H1 (cell line): Measurements from ENCODE around the gene VPS37D. TPM values are rescaled to one million over a fixed set of nuclear protein-coding genes. Genes with fewer than 3 reads are reported as not detected.

Experiments
- CTCF ChIA-PET: fragments of 300-600 bp; sonication (Branson Sonifier 250); formaldehyde crosslinking; loops from one replicate; lab custom pipeline; 2021; ENCODE audit not compliant: partially characterized antibody; lab: Charles Lee
- POLR2A ChIA-PET: fragments of 300-600 bp; sonication (Branson Sonifier 250); formaldehyde crosslinking; loops from one replicate; lab custom pipeline; 2021; ENCODE audit warnings: inconsistent platforms; ENCODE audit not compliant: partially characterized antibody; lab: Charles Lee
- DNase-seq, 2 experiments: peaks; one replicate each; pipeline versions ENCODE4 v3.0.0 to v3.0.0-alpha.2; 2010 to 2022; ENCODE audit warnings: low spot score in 2 of 2, low read depth in 1 of 2, mixed read lengths in 1 of 2
- FAIRE-seq: peaks from 2 replicates; lab custom pipeline; 2011; peaks lifted over from hg19 to GRCh38; lab: Jason Lieb, UNC
- H2AFZ ChIP-seq: 2 replicates; pipeline ENCODE4 v1.8.1; 2012; ENCODE audit warnings: low read length, inconsistent platforms
- H2AK5ac ChIP-seq: 2 replicates; pipeline ENCODE4 v1.6.1; 2013; ENCODE audit warnings: low read depth, low read length
- H2BK120ac ChIP-seq: replicated peaks from 2 replicates; pipeline ENCODE3; 2013; ENCODE audit warnings: low read depth, low read length, inconsistent platforms
- H2BK12ac ChIP-seq: 2 replicates; pipeline ENCODE4 v1.6.1; 2013; ENCODE audit warnings: low read depth, low read length
- H2BK15ac ChIP-seq: 2 replicates; pipeline ENCODE4 v1.6.1; 2013; ENCODE audit warnings: low read length
- H2BK20ac ChIP-seq: 2 replicates; pipeline ENCODE4 v1.6.1; 2013; ENCODE audit warnings: low read length
- H2BK5ac ChIP-seq: 2 replicates; pipeline ENCODE4 v1.6.1; 2013; ENCODE audit warnings: low read depth, low read length
- H3K14ac ChIP-seq: 2 replicates; pipeline ENCODE4 v1.6.1; 2013; ENCODE audit warnings: inconsistent platforms; ENCODE audit not compliant: insufficient read length
- H3K18ac ChIP-seq: 2 replicates; pipeline ENCODE4 v1.6.1; 2013; ENCODE audit warnings: low read length; ENCODE audit errors: extremely low read depth
- H3K23ac ChIP-seq: 2 replicates; pipeline ENCODE4 v1.6.1; 2013; ENCODE audit warnings: inconsistent platforms; ENCODE audit not compliant: insufficient read length
- H3K23me2 ChIP-seq: 2 replicates; pipeline ENCODE4 v1.6.1; 2013; ENCODE audit warnings: low read depth, low read length
- H3K27ac ChIP-seq: 2 replicates; pipeline ENCODE4 v1.6.1; 2011; ENCODE audit warnings: low read depth, low read length, inconsistent platforms
- H3K27me3 ChIP-seq, 4 experiments: replicated peaks in 1 of 4; 1 replicate in 1 of 4; 2 replicates in 3 of 4; pipeline versions ENCODE4 v1.6.1 to v1.8.1; 2011 to 2013; ENCODE audit warnings: low read length in 3 of 4, mild to moderate bottlenecking in 3 of 4, inconsistent platforms in 2 of 4, mixed read lengths in 2 of 4, moderate library complexity in 1 of 4; ENCODE audit not compliant: control insufficient read depth in 3 of 4, insufficient read depth in 3 of 4; ENCODE audit errors: extremely low read depth in 1 of 4
- H3K36me3 ChIP-seq, 4 experiments: 2 replicates each; pipeline versions ENCODE4 v1.6.1 to v1.8.1; 2011 to 2013; ENCODE audit warnings: mild to moderate bottlenecking in 4 of 4, low read length in 3 of 4, moderate library complexity in 2 of 4, control low read depth in 1 of 4, inconsistent platforms in 1 of 4; ENCODE audit not compliant: insufficient read depth in 4 of 4, control insufficient read depth in 2 of 4
- H3K4ac ChIP-seq: replicated peaks from 2 replicates; pipeline ENCODE3; 2013; ENCODE audit warnings: low read length, low read depth, mixed read lengths, inconsistent platforms; ENCODE audit not compliant: insufficient read length
- H3K4me1 ChIP-seq, 4 experiments: replicated peaks in 1 of 4; 1 replicate in 1 of 4; 2 replicates in 3 of 4; pipeline versions ENCODE4 v1.6.1 to v1.8.1; 2011 to 2013; ENCODE audit warnings: low read length in 3 of 4, inconsistent platforms in 2 of 4, mixed read lengths in 1 of 4; ENCODE audit not compliant: insufficient read depth in 4 of 4, control insufficient read depth in 3 of 4
- H3K4me2 ChIP-seq, 2 experiments: 2 replicates each; pipeline versions ENCODE4 v1.6.1 to v1.8.1; 2011 to 2013; ENCODE audit warnings: low read depth in 2 of 2, low read length in 2 of 2, control low read depth in 1 of 2, inconsistent platforms in 1 of 2, mild to moderate bottlenecking in 1 of 2; ENCODE audit not compliant: insufficient read depth in 1 of 2
- H3K4me3 ChIP-seq, 4 experiments: fragments of 200-600, 300-600 bp in 1 of 4; sonication (generic), shearing (Covaris generic), sonication (Bioruptor Twin) in 1 of 4; 2 replicates each; pipeline versions ENCODE4 v1.5.1 to v1.8.1; 2011 to 2016; ENCODE audit warnings: low read length in 4 of 4, low read depth in 3 of 4, control low read depth in 2 of 4, inconsistent platforms in 2 of 4, mild to moderate bottlenecking in 2 of 4, mixed read lengths in 1 of 4, moderate library complexity in 1 of 4; ENCODE audit not compliant: insufficient read depth in 2 of 4; ENCODE audit errors: extremely low read depth in 1 of 4
- H3K56ac ChIP-seq: replicated peaks from 2 replicates; pipeline ENCODE3; 2013; ENCODE audit warnings: low read depth, mild to moderate bottlenecking, mixed read lengths, low read length, inconsistent platforms; ENCODE audit not compliant: insufficient read length
- H3K79me1 ChIP-seq: 2 replicates; pipeline ENCODE4 v1.6.1; 2013; ENCODE audit warnings: low read depth, low read length, control low read depth
- H3K79me2 ChIP-seq, 2 experiments: 2 replicates each; pipeline versions ENCODE4 v1.6.1 to v1.8.1; 2012 to 2013; ENCODE audit warnings: low read length in 2 of 2, mild to moderate bottlenecking in 2 of 2, inconsistent platforms in 1 of 2; ENCODE audit not compliant: insufficient read depth in 2 of 2, control insufficient read depth in 1 of 2
- H3K9ac ChIP-seq, 4 experiments: replicated peaks in 1 of 4; 1 replicate in 1 of 4; 2 replicates in 3 of 4; pipeline versions ENCODE4 v1.6.1 to v1.8.1; 2011 to 2013; ENCODE audit warnings: low read depth in 3 of 4, low read length in 3 of 4, control low read depth in 2 of 4, mild to moderate bottlenecking in 2 of 4, moderate library complexity in 2 of 4, inconsistent platforms in 1 of 4; ENCODE audit errors: extremely low read depth in 1 of 4
- H3K9me3 ChIP-seq, 2 experiments: 2 replicates each; pipeline versions ENCODE4 v1.6.1 to v1.8.1; 2012 to 2013; ENCODE audit warnings: mild to moderate bottlenecking in 2 of 2, moderate library complexity in 2 of 2, control low read depth in 1 of 2, inconsistent platforms in 1 of 2, low read depth in 1 of 2, low read length in 1 of 2, mixed read lengths in 1 of 2; ENCODE audit not compliant: insufficient read depth in 2 of 2
- H4K20me1 ChIP-seq, 2 experiments: replicated peaks in 1 of 2; 2 replicates each; pipeline versions ENCODE3 to v1.8.1; 2011 to 2013; ENCODE audit warnings: inconsistent platforms in 2 of 2, low read length in 2 of 2, mild to moderate bottlenecking in 1 of 2; ENCODE audit not compliant: insufficient read depth in 2 of 2, control insufficient read depth in 1 of 2
- H4K5ac ChIP-seq: 2 replicates; pipeline ENCODE4 v1.6.1; 2013; ENCODE audit warnings: low read length, low read depth, mixed read lengths, inconsistent platforms; ENCODE audit not compliant: insufficient read length
- H4K8ac ChIP-seq: 2 replicates; pipeline ENCODE4 v1.8.0; 2013; ENCODE audit warnings: mild to moderate bottlenecking, moderate library complexity, low read length, inconsistent platforms; ENCODE audit not compliant: insufficient read depth; ENCODE audit errors: extremely low read depth
- H4K91ac ChIP-seq: replicated peaks from 2 replicates; pipeline ENCODE3; 2013; ENCODE audit warnings: low read length, mixed read lengths, inconsistent platforms; ENCODE audit not compliant: insufficient read length
- ASH2L ChIP-seq: fragments of 200-600, 300-600 bp; sonication (generic); IDR thresholded peaks from one replicate; pipeline ENCODE4 v1.7.1; 2017; ENCODE audit warnings: low read length
- CBX5 ChIP-seq: fragments of 300-800, 300-1000 bp; sonication (generic); IDR thresholded peaks from 2 replicates; pipeline ENCODE4 v1.7.1; 2016; ENCODE audit warnings: antibody characterized with exemption, low read length, low read depth
- PHF8 ChIP-seq: fragments of 200-600 bp; sonication (generic); conservative IDR thresholded peaks from 2 replicates; pipeline ENCODE4 v1.7.1; 2012; ENCODE audit warnings: low read depth, mild to moderate bottlenecking, inconsistent platforms, low read length, moderate library complexity
- POLR2A ChIP-seq, 2 experiments: IDR thresholded peaks; 1 replicate in 1 of 2; 2 replicates in 1 of 2; pipeline ENCODE4 v1.6.1; 2011; ENCODE audit warnings: low read depth in 2 of 2, low read length in 2 of 2, mild to moderate bottlenecking in 2 of 2; ENCODE audit errors: control extremely low read depth in 1 of 2
- POLR2AphosphoS5 ChIP-seq: IDR thresholded peaks from 2 replicates; pipeline ENCODE4 v1.6.1; 2011; ENCODE audit warnings: low read depth, low read length
- WGBS, 2 experiments: shearing (Covaris generic) in 1 of 2; methylation state at CpG; one replicate each; pipeline versions ENCODE4 v1.1.6 to v1.1.7; 2013 to 2015; ENCODE audit warnings: low lambda C conversion rate in 2 of 2, mixed read lengths in 2 of 2, inconsistent platforms in 1 of 2, low coverage in 1 of 2, missing lambda C conversion rate in 1 of 2; ENCODE audit not compliant: insufficient replicate concordance in 2 of 2, insufficient coverage in 1 of 2, insufficient read length in 1 of 2; ENCODE audit errors: extremely low coverage in 1 of 2, missing lambda C conversion rate in 1 of 2; 5-methylcytosine and 5-hydroxymethylcytosine counted together
- polyA plus RNA-seq, 7 experiments: library from polyadenylated mRNA; depleted of rRNA in 3 of 7; stranded (reverse) in 5 of 7; unstranded in 2 of 7; fragments of >200 nt in 5 of 7; fragments of 200-250 nt in 2 of 7; gene quantifications; 1 replicate in 5 of 7; 2 replicates in 1 of 7; 4 replicates in 1 of 7; pipeline versions ENCODE4 v1.2.1 to v1.2.3, GENCODE V29; 2011 to 2013; ENCODE audit warnings: missing spikeins in 2 of 7, mixed read lengths in 2 of 7
- total RNA-seq: library from RNA; stranded (reverse); fragmentation: NEBNext Ultra II Directional; extraction: Animal tissue kit (Norgen Biotek cat#: 25700); gene quantifications from 2 replicates; pipeline ENCODE4 v1.2.1, GENCODE V29; 2021

VPS37D gene
- total and polyA plus RNA-seq, 2 of the 8 experiments (the other 6 are each of a cell fraction or from before 2014, with no cell fraction given): 3.4 to 5.0 TPM

DNA sequence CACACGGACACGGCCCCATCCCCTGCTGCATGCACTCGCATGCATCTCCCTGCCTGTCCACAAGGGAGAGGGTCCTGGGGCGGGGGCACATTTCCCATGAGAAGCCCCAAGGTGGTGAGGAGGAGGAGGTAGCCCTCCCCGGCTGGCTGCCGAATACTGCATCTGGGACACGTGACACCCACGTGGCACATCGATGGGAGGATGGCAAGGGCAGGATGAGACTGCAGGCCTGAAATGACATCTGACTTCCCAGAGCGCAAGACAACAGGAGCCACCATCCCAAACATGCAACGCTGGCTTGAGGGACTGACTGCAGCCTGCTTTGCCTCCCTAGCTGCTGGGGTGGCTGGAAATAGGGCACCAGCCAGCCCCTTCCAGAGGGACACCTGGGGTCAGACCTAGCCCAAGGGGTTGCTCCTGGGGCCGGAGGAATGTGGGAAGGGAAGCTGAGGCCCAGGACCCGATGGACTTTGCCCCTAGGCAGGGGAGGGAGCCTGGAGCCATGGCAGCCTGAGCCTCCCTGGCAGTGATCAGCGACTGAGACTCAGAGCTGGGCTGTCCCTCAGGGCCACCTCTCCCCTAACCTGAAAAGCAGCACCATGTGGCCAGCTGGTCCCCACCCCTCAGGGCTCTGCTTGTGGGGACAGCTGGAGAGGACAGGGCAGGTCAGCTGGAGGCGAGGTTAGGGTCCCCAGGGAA is 31.9 kb downstream of the VPS37D start:
- Histone ChIP-seq H3K23me2 (peaks cover 2% of the 10 kb centered on the region; the same call in 1 of the 2 replicates), H3K4me3 (no peak overlapping the region), H3K4ac (no peak overlapping the region), H2BK20ac (no peak overlapping the region), H3K27ac (no peak overlapping the region; the same call in 1 of the 2 replicates), H3K56ac (no peak overlapping the region), H4K91ac (no peak overlapping the region), H3K14ac (no peak overlapping the region), H2BK120ac (no peak overlapping the region), H3K27me3 (no peaks in the 10 kb centered on the region), H3K4me1 (peaks cover 0 to 16% (median 11%) of the 10 kb centered on the region in 4 experiments; a peak in 6 of 7 replicates), H2BK5ac (no peak overlapping the region), H2BK15ac (no peak overlapping the region), H3K9ac (no peak overlapping the region), H3K79me1 (no peaks in the 10 kb centered on the region), H3K79me2 (no peaks in the 10 kb centered on the region), H2AFZ (no peak overlapping the region), H3K4me2 (no peak overlapping the region), H3K9me3 (no peaks in the 10 kb centered on the region), H3K23ac (no peak overlapping the region), H4K8ac (no peak overlapping the region), H3K18ac (no peak overlapping the region), H2AK5ac (no peak overlapping the region), H3K36me3 (peaks cover 8 to 29% (median 13%) of the 10 kb centered on the region in 4 experiments; a peak in 6 of 8 replicates), H2BK12ac (no peak overlapping the region), H4K20me1 (peaks cover 6 to 16% of the 10 kb centered on the region in 2 experiments), H4K5ac (no peak overlapping the region)
- ChIA-PET CTCF (interaction anchor here (0.7 to 9.7 kb wide), 10 partner anchors 12 to 177 kb away, joined by 3 to 130 read pairs (median 4); partner anchors contain the start of gene BAZ1B), POLR2A (interaction anchor here (0.7 to 4.9 kb wide), 6 partner anchors 8 to 34 kb away, joined by 3 to 37 read pairs (median 5); partner anchors contain the start of gene STX1A)
- TF ChIP-seq ASH2L (no peak), POLR2A (IDR thresholded peaks at IDR 0.05; ENCODE audit: control extremely low read depth in 1 of 2, low read depth in 2 of 2, low read length in 2 of 2) (0 out of 3 replicates have a peak, but pooled peaks of 1 of the 2 experiments have one; percentile 1), PHF8 (no peak), POLR2AphosphoS5 (peak; percentile 9; the same call in 1 of the 2 replicates), CBX5 (no peak)
- 88% methylated on average over 13 of the region's 15 CpGs; no CpG with 5 or more reads in 1 of the 2 experiments for WGBS, 2 experiments
- no peak for FAIRE-seq
- DNase-seq: peak in 1 of 2 experiments; percentile 45
